Neural cell (in vitro differentiated cells): ENCODE results near the gene MED1. TPM values are rescaled to one million over a fixed set of nuclear protein-coding genes. Genes with fewer than 3 reads are reported as not detected.

Source experiments
- H2AFZ ChIP-seq: fragments of 200-600, 300-800 bp; sonication (generic), shearing (Covaris generic); 2 replicates; pipeline ENCODE4 v1.6.0; 2014; ENCODE audit warnings: low read depth, mild to moderate bottlenecking, antibody characterized with exemption, low read length, moderate library complexity
- H3F3A ChIP-seq: fragments of 200-600 bp; shearing (Covaris generic); 2 replicates; pipeline ENCODE4 v1.6.1; 2016; ENCODE audit warnings: mild to moderate bottlenecking, moderate library complexity, mixed read lengths, antibody characterized with exemption, low read length; ENCODE audit not compliant: insufficient read depth, poor library complexity, severe bottlenecking
- H3K27ac ChIP-seq: fragments of 200-600, 300-800 bp; sonication (generic), shearing (Covaris generic); 2 replicates; pipeline ENCODE4 v1.5.1; 2014; ENCODE audit warnings: mild to moderate bottlenecking, low read length, moderate library complexity
- H3K27me3 ChIP-seq: fragments of 300-800, 200-600 bp; sonication (generic), shearing (Covaris generic); 2 replicates; pipeline ENCODE4 v1.6.0; 2014; ENCODE audit warnings: mild to moderate bottlenecking, low read depth, low read length, moderate library complexity; ENCODE audit not compliant: insufficient read depth
- H3K36me3 ChIP-seq: fragments of 300-800, 200-600 bp; sonication (generic), shearing (Covaris generic); 2 replicates; pipeline ENCODE4 v1.5.1; 2014; ENCODE audit warnings: mild to moderate bottlenecking, antibody characterized with exemption, low read length, moderate library complexity; ENCODE audit not compliant: insufficient read depth
- H3K4me2 ChIP-seq: fragments of 300-800, 200-600 bp; sonication (generic), shearing (Covaris generic); 2 replicates; pipeline ENCODE4 v1.6.0; 2014; ENCODE audit warnings: mild to moderate bottlenecking, low read length
- H3K4me3 ChIP-seq: fragments of 300-800, 200-600 bp; sonication (generic), shearing (Covaris generic); 2 replicates; pipeline ENCODE4 v1.5.1; 2014; ENCODE audit warnings: mild to moderate bottlenecking, low read length, moderate library complexity
- H3K79me2 ChIP-seq: fragments of 200-600 bp; shearing (Covaris generic); replicated peaks from 2 replicates; pipeline ENCODE4 v1.6.0; 2014; ENCODE audit warnings: mild to moderate bottlenecking, low read length, moderate library complexity; ENCODE audit not compliant: insufficient read depth
- H3K9ac ChIP-seq: fragments of 300-800, 200-600 bp; sonication (generic), shearing (Covaris generic); 2 replicates; pipeline ENCODE4 v1.6.1; 2016; ENCODE audit warnings: mild to moderate bottlenecking, low read length, mixed read lengths
- H3K9me2 ChIP-seq: fragments of 200-600 bp; shearing (Covaris generic); 2 replicates; pipeline ENCODE4 v1.6.1; 2016; ENCODE audit warnings: mild to moderate bottlenecking, low read length, mixed read lengths; ENCODE audit not compliant: insufficient read depth
- H3K9me3 ChIP-seq: fragments of 200-600, 300-800 bp; sonication (generic), shearing (Covaris generic); 2 replicates; pipeline ENCODE4 v1.6.1; 2016; ENCODE audit warnings: mild to moderate bottlenecking, mixed run types, low read length, moderate library complexity, mixed read lengths
- H4K20me1 ChIP-seq: fragments of 200-600 bp; shearing (Covaris generic); 2 replicates; pipeline ENCODE4 v1.6.1; 2016; ENCODE audit warnings: mild to moderate bottlenecking, mixed run types; ENCODE audit not compliant: insufficient read depth
- CTCF ChIP-seq: fragments of 450-650 bp; IDR thresholded peaks from 2 replicates; pipeline ENCODE4 v1.5.1; 2014; ENCODE audit warnings: antibody characterized with exemption, mild to moderate bottlenecking, moderate library complexity; ENCODE audit not compliant: poor library complexity, severe bottlenecking
- EP300 ChIP-seq: fragments of 450-650 bp; conservative IDR thresholded peaks from 2 replicates; pipeline ENCODE4 v1.6.1; 2014; ENCODE audit warnings: antibody characterized with exemption, mild to moderate bottlenecking, moderate library complexity; ENCODE audit not compliant: poor library complexity, severe bottlenecking
- EZH2 ChIP-seq: fragments of 200-600, 300-800 bp; shearing (Covaris generic), sonication (generic); IDR thresholded peaks from 2 replicates; pipeline ENCODE4 v1.6.1; 2014; ENCODE audit warnings: antibody characterized with exemption, low read length, borderline replicate concordance, mild to moderate bottlenecking; ENCODE audit not compliant: insufficient read depth, poor library complexity, severe bottlenecking
- MXI1 ChIP-seq: fragments of 450-650 bp; conservative IDR thresholded peaks from 2 replicates; pipeline ENCODE4 v1.6.1; 2014; ENCODE audit warnings: antibody characterized with exemption, mild to moderate bottlenecking; ENCODE audit not compliant: poor library complexity, severe bottlenecking
- POLR2AphosphoS5 ChIP-seq: IDR thresholded peaks from 2 replicates; pipeline ENCODE4 v1.6.1; 2012
- RAD21 ChIP-seq: fragments of 450-650 bp; conservative IDR thresholded peaks from 2 replicates; pipeline ENCODE4 v1.6.1; 2014; ENCODE audit warnings: antibody characterized with exemption, mild to moderate bottlenecking, moderate library complexity
- REST ChIP-seq: IDR thresholded peaks from 2 replicates; pipeline ENCODE4 v1.6.1; 2012; ENCODE audit warnings: borderline replicate concordance
- SMC3 ChIP-seq: fragments of 450-650 bp; conservative IDR thresholded peaks from 2 replicates; pipeline ENCODE4 v1.6.1; 2014; ENCODE audit warnings: antibody characterized with exemption, mild to moderate bottlenecking, moderate library complexity; ENCODE audit not compliant: poor library complexity
- TAF1 ChIP-seq: IDR thresholded peaks from 2 replicates; pipeline ENCODE4 v1.6.1; 2012; ENCODE audit warnings: low read depth
- polyA plus RNA-seq: library from polyadenylated mRNA; depleted of rRNA; stranded (reverse); fragments of >200 nt; gene quantifications from 2 replicates; pipeline ENCODE4 v1.2.3, GENCODE V29; 2014

Gene MED1
- polyA plus RNA-seq, 1 donor from 2014 or later, result 18.7 TPM

- Histone ChIP-seq H3K27me3 (no peaks in the 10 kb centered on the region), H3K9ac (no peak overlapping the region), H3K4me2 (no peak overlapping the region), H3K27ac (no peak overlapping the region), H3K36me3 (peaks cover 1% of the 10 kb centered on the region), H3K9me3 (no peaks in the 10 kb centered on the region), H2AFZ (no peak overlapping the region), H3K4me3 (peak overlapping the region; percentile 99), H3K9me2 (no peaks in the 10 kb centered on the region), H3F3A (no peaks in the 10 kb centered on the region), H3K79me2 (peaks cover 32% of the 10 kb centered on the region), H4K20me1 (no peaks in the 10 kb centered on the region)
- TF ChIP-seq POLR2AphosphoS5, result no peak
- no peak for TF ChIP-seq EZH2
- TF ChIP-seq TAF1, result no peak
- TF ChIP-seq SMC3, result no peak
- no peak for TF ChIP-seq EP300
- no peak for TF ChIP-seq MXI1
- TF ChIP-seq CTCF, result no peak
- TF ChIP-seq RAD21, result no peak
- no peak for TF ChIP-seq REST
Observed at GRCh38 chr17:39402890-39403605, 48.0 kb downstream of the MED1 start.

- Histone ChIP-seq H3K36me3 (no peaks in the 10 kb centered on the region), H3K27ac (peak overlapping the region; percentile 97), H3K9ac (peak overlapping the region; percentile 98), H4K20me1 (no peaks in the 10 kb centered on the region), H3K79me2 (peaks cover 37% of the 10 kb centered on the region), H3K9me3 (no peaks in the 10 kb centered on the region), H3K27me3 (no peaks in the 10 kb centered on the region), H3K4me2 (no peak overlapping the region), H3F3A (no peaks in the 10 kb centered on the region), H2AFZ (peak overlapping the region; percentile 88), H3K4me3 (peak overlapping the region; percentile 99), H3K9me2 (no peaks in the 10 kb centered on the region)
- TF ChIP-seq MXI1 (peak; percentile 96), CTCF (no peak)
Observed at GRCh38 chr17:39402244-39402889, 48.7 kb downstream of the MED1 start.
